GM06990 (cell line): ENCODE measurements around the gene THRAP3.

Experiments used
- DNase-seq: peaks from one replicate; pipeline ENCODE4 v3.0.0-alpha.2; 2011; ENCODE audit not compliant: insufficient read length; ENCODE audit errors: extremely low read depth
- H3K27me3 ChIP-seq: replicated peaks from 2 replicates; pipeline ENCODE4 v1.6.0; 2011; ENCODE audit warnings: low read length; ENCODE audit not compliant: control insufficient read depth, insufficient read depth
- H3K36me3 ChIP-seq: 2 replicates; pipeline ENCODE4 v1.5.1; 2011; ENCODE audit warnings: low read length; ENCODE audit not compliant: control insufficient read depth, insufficient read depth
- H3K4me3 ChIP-seq: replicated peaks from 2 replicates; pipeline ENCODE4 v1.5.1; 2011; ENCODE audit warnings: low read depth, mild to moderate bottlenecking, control low read depth, low read length
- CTCF ChIP-seq: IDR thresholded peaks from 2 replicates; pipeline ENCODE4 v1.5.1; 2011; ENCODE audit warnings: low read length, control low read depth, mild to moderate bottlenecking, inconsistent platforms; ENCODE audit not compliant: insufficient read depth, poor library complexity, severe bottlenecking

The THRAP3 gene

DNA sequence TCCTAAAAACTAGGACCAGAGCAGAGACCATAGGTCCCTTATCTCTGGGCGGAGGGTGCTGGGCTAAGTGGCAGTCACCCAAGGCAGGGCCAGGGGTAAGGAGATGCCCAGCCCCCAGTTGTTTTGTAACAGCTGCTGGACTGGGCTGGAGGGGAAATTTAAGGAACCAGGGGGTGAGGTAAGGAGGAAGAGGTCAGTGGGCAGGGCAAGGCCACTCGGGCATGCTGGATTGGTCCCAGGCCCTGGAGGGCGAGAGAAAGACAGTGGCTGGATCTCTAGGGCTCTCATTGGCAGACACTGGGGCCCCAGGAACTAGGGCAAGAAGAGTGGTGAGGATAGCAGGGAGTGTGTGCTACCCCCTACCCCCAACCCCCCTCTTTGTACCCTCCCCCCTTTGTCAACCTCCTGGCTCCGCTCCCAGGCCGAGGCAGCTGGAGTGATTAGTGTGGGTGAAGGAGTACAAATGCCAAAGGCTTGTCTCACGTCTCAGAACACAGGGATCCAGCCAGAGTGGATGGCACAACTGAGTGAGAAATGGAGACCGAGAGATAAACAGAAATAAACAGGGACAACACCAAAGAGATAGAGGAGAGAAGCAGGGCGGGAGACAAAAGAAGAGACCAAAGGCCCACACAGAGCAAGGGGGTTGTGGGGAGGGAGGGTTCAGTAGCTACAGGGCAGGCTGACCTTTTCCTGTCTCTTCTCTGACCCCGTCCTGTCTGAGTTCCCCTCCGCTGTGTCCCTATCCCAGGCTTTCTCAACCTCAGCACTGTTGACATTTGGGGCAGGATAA, 20.5 kb upstream of the THRAP3 start:
- Histone ChIP-seq H3K27me3 (no peaks in the 10 kb centered on the region), H3K36me3 (no peaks in the 10 kb centered on the region), H3K4me3 (no peak overlapping the region)
- DNase-seq, result no peak
- no peak for TF ChIP-seq CTCF

- Histone ChIP-seq H3K36me3 (no peaks in the 10 kb centered on the region), H3K27me3 (no peaks in the 10 kb centered on the region), H3K4me3 (no peak overlapping the region)
- DNase-seq, result no peak
- TF ChIP-seq CTCF, result no peak
Observed at GRCh38 chr1:36204347-36204909, 19.8 kb upstream of the THRAP3 start.

DNA sequence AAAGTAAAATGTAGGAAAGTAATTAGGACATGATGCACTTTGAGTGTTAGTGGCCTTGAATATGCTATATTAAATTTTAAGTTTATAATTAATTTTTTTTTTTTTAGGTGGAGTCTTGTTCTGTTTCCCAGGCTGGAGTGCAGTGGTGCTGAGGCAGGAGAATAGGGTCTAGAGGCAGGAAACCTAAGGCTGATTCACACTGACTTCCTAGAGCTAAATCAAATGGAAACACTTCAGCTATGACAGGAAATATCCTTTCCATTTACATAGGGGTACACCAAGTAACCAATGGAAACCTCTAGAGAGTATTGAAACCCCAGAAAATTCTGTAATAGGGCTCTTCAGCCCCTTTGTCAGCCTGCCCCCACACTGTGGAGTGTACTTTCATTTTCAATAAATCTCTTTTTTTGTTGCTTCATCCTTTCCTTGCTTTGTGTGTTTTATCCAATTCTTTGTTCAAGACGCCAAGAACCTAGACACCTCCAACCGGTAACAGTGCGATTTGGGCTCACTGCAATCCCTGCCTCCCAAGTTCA, 17.9 kb upstream of the THRAP3 start:
- TF ChIP-seq CTCF, result no peak
- Histone ChIP-seq H3K4me3 (no peak overlapping the region), H3K27me3 (no peaks in the 10 kb centered on the region), H3K36me3 (no peaks in the 10 kb centered on the region)
- no peak for DNase-seq

DNA sequence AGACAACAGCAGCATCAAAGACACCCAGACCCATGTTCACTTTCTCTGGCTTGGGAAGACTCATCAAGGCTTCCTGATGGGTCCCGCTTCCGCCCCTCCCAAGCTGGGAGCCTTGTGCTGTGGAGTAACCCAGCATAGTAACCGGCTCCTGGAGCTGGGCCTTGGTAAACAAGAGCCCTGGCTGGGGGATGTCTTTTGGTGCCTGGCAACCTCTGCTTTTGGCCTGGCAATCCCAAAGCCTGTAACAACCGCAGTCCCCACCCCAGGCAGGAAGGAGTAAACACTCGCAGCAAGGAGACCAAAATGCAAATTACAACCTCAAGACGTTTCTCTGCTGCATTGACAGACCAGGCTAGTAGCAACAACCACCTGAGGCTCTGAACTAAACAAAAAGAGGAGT, 16.9 kb upstream of the THRAP3 start:
- Histone ChIP-seq H3K4me3 (no peak overlapping the region), H3K36me3 (no peaks in the 10 kb centered on the region), H3K27me3 (no peaks in the 10 kb centered on the region)
- DNase-seq, result no peak
- no peak for TF ChIP-seq CTCF

GRCh38 chr1:36208978-36209703, 15.1 kb upstream of the THRAP3 start:
- H3K4me3 ChIP-seq, result no peak overlapping the region
- DNase-seq, result no peak
- no peak for TF ChIP-seq CTCF

More at GRCh38 chr1:36208978-36209703, 15.1 kb upstream of the THRAP3 start:
- Histone ChIP-seq H3K36me3 (no peaks in the 10 kb centered on the region), H3K27me3 (no peaks in the 10 kb centered on the region)
